GM10248 (cell line): Measurements from ENCODE around the gene VPS25.

Experiments
- CTCF ChIA-PET: fragments of 300-600 bp; sonication (Branson Sonifier 250); formaldehyde crosslinking; extraction: SDS; loops from one replicate; lab custom pipeline; 2021; ENCODE audit warnings: antibody characterized with exemption; lab: Yijun Ruan, JAX
- POLR2A ChIA-PET: fragments of 350-650 bp; sonication (Branson Sonifier 250); formaldehyde crosslinking; extraction: SDS; loops from one replicate; lab custom pipeline; 2020; ENCODE audit warnings: antibody characterized with exemption; lab: Yijun Ruan, JAX
- DNase-seq: peaks from one replicate; pipeline ENCODE4 v3.0.0; 2012; ENCODE audit errors: extremely low spot score
- CTCF ChIP-seq: IDR thresholded peaks from 2 replicates; pipeline ENCODE4 v1.5.1; 2012; ENCODE audit warnings: mild to moderate bottlenecking, low read depth; ENCODE audit errors: extremely low read depth, missing control alignments, control extremely low read depth

The VPS25 gene

DNA sequence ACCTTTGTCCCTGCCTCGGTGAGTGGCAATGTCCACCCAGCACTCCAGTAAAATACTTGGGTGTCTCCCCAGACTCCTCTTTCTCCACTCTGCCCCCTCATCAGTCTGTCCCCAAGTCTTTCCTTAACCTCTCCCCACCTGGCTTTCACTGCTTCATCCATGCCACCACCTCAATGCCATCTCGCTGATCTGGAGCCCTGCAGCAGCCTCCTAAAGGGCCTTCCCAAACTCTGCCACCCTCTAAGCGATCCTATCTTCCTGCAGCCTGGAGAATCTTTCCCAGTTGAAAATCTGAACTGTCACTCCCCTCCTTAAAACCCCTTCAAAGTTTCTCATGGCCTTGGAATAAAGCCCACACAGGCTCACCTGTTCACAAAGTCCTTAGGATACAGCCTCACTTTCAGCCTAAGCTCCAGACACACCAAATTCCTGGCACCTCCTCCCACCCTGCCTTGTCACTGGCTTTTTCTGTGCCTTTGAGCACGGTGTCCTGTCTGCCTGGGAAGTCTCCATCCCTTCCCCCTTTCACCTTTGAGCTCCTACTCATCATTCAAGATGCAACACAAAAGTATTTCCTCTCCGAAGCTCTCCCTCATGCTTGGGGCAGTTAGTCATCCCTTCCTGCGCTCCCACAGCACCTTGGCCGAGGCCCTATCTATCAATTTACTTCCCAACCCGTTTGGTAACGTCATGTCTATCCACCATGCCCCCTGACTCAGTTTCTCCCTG, 10.0 kb downstream of the VPS25 start:
- DNase-seq: no peak
- ChIA-PET CTCF (interaction anchor here (1.5 kb wide), 1 partner anchor 11 kb away, joined by 3 read pairs; no protein-coding TSS in a partner anchor), POLR2A (interaction anchor here (1.3 kb wide), 1 partner anchor 41 kb away, joined by 3 read pairs; the partner anchor contains the start of gene BECN1)
- no peak for TF ChIP-seq CTCF

- POLR2A ChIA-PET: no interaction called here
- CTCF ChIA-PET: interaction anchor here (1.5 kb wide), 1 partner anchor 12 kb away, joined by 3 read pairs; no protein-coding TSS in a partner anchor
- TF ChIP-seq CTCF: no peak
- no peak for DNase-seq
These were observed 10.5 kb downstream of the VPS25 start for GRCh38 chr17:42783791-42784138.

DNA sequence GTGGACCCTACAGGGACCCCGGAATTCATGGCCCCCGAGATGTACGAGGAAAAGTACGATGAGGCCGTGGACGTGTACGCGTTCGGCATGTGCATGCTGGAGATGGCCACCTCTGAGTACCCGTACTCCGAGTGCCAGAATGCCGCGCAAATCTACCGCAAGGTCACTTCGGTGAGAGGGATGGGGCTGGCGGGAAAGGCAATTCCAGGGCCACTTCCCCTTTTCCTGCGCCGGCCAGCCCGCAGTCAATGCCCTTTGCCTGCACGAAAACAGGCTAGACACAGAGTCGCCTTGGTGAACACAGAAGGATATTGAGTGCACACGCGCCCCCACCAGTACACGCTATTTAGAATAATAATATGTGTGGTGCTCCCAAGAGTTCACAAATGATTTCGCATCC, 11.2 kb downstream of the VPS25 start:
- CTCF ChIA-PET: interaction anchor here (1.3 kb wide), 1 partner anchor 14 kb away, joined by 3 read pairs; the partner anchor contains the start of genes CNTD1 and COA3
- POLR2A ChIA-PET: no interaction called here
- no peak for TF ChIP-seq CTCF
- no peak for DNase-seq

DNA sequence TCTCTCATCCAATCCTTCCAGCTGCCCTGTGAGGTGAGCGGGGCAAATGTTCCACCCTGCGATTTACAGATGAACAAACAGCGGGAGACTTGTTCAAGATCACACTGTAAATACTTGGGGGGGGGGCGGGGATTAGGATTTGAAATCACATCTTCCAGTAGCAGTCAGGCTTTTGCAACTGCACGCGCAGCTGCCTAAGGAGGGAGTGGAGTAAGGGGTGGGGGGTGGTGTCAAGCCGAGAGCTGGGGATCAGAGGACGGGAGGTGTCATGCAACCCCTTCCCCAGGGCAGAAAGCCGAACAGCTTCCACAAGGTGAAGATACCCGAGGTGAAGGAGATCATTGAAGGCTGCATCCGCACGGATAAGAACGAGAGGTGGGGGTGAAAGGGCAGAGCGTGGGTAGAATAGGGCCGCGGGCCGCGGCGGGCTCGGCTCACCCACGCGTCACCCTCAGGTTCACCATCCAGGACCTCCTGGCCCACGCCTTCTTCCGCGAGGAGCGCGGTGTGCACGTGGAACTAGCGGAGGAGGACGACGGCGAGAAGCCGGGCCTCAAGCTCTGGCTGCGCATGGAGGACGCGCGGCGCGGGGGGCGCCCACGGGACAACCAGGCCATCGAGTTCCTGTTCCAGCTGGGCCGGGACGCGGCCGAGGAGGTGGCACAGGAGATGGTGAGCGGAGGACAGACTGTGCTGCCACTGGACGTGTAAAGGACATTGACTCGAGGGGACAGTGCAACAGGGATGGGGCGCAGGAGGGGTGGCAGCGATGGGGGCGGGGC, 11.8 kb downstream of the VPS25 start:
- no peak for DNase-seq
- TF ChIP-seq CTCF: no peak
- CTCF ChIA-PET: interaction anchor here (1.0 to 1.3 kb wide), 2 partner anchors 14 to 33 kb away, joined by 3 to 4 read pairs; partner anchors contain the start of genes CNTD1 and COA3
- POLR2A ChIA-PET: interaction anchor here (0.7 kb wide), 2 partner anchors 80 to 452 kb away, joined by 3 read pairs; no protein-coding TSS in a partner anchor

GRCh38 chr17:42787266-42787665, 14.0 kb downstream of the VPS25 start:
- no peak for DNase-seq
- no peak for TF ChIP-seq CTCF
- ChIA-PET CTCF (interaction anchor here (0.9 to 1.2 kb wide), 3 partner anchors 9 to 24 kb away, joined by 3 to 4 read pairs (median 3); no protein-coding TSS in a partner anchor), POLR2A (interaction anchor here (0.6 kb wide), 1 partner anchor 163 kb away, joined by 10 read pairs; no protein-coding TSS in a partner anchor)

GRCh38 chr17:42791948-42792347, 18.7 kb downstream of the VPS25 start:
- ChIA-PET POLR2A (interaction anchor here (1.0 kb wide), 1 partner anchor 14 kb away, joined by 5 read pairs; no protein-coding TSS in a partner anchor), CTCF (interaction anchor here (1.4 kb wide), 1 partner anchor 28 kb away, joined by 3 read pairs; no protein-coding TSS in a partner anchor)
- no peak for DNase-seq
- no peak for TF ChIP-seq CTCF
